HepG2 (cell line): ENCODE measurements around the gene KRTAP9-7. TPM values are rescaled to one million over a fixed set of nuclear protein-coding genes. Genes with fewer than 3 reads are reported as not detected.

Experiments
- ATAC-seq: fragments of 200-7000 bp; cut with Tn5 transposase; 3 replicates; pipeline ENCODE4 v1.9.1; 2020; ENCODE audit warnings: mild to moderate bottlenecking, moderate library complexity
- BruUV-seq: library from RNA; stranded (reverse); fragments of 400-500 nt; replicated peaks from 2 replicates; lab custom pipeline; 2021; lab: Mats Ljungman, UMichigan
- CTCF ChIA-PET: fragments of 300-600 bp; formaldehyde crosslinking; extraction: SDS; loops from one replicate; lab custom pipeline; 2021; ENCODE audit warnings: low total read pairs, inconsistent platforms, low intra/inter-chr PET ratio; lab: Yijun Ruan, JAX
- POLR2A ChIA-PET: fragments of 350-600 bp; sonication (Branson Sonifier 250); formaldehyde crosslinking; loops from one replicate; lab custom pipeline; 2020; ENCODE audit warnings: antibody characterized with exemption, inconsistent platforms; lab: Yijun Ruan, JAX
- DNase-seq: peaks from one replicate; pipeline ENCODE4 v3.0.0-alpha.2; 2015; ENCODE audit warnings: low spot score
- FAIRE-seq: peaks from 3 replicates; lab custom pipeline; 2011; peaks lifted over from hg19 to GRCh38; lab: Jason Lieb, UNC
- H2AFZ ChIP-seq: one replicate; pipeline ENCODE4 v1.6.1; 2011; ENCODE audit warnings: low read length, inconsistent platforms
- H3K27ac ChIP-seq: fragments of 300-600 bp; 3 replicates; pipeline ENCODE4 v1.8.0; 2011; ENCODE audit warnings: mixed run types, mild to moderate bottlenecking, mixed read lengths, low read length, inconsistent platforms; ENCODE audit not compliant: insufficient read depth; ENCODE audit errors: extremely low read length
- H3K27me3 ChIP-seq, 2 experiments: fragments of 200-600 bp in 1 of 2; 2 replicates in 1 of 2; 3 replicates in 1 of 2; pipeline versions ENCODE4 v1.6.0 to v1.8.0; 2011; ENCODE audit warnings: low read length in 2 of 2, mild to moderate bottlenecking in 2 of 2, moderate library complexity in 2 of 2, inconsistent platforms in 1 of 2; ENCODE audit not compliant: insufficient read depth in 2 of 2, control insufficient read depth in 1 of 2
- H3K36me3 ChIP-seq, 2 experiments: fragments of 200-600 bp in 1 of 2; replicated peaks in 1 of 2; 2 replicates in 1 of 2; 3 replicates in 1 of 2; pipeline versions ENCODE4 v1.5.1 to v1.8.0; 2011; ENCODE audit warnings: low read length in 2 of 2, inconsistent platforms in 1 of 2; ENCODE audit not compliant: insufficient read depth in 2 of 2, control insufficient read depth in 1 of 2
- H3K4me1 ChIP-seq: 2 replicates; pipeline ENCODE4 v1.5.1; 2012; ENCODE audit warnings: low read length, inconsistent platforms; ENCODE audit not compliant: insufficient read depth
- H3K4me2 ChIP-seq: 2 replicates; pipeline ENCODE4 v1.6.0; 2011; ENCODE audit warnings: low read depth, low read length, inconsistent platforms
- H3K4me3 ChIP-seq, 3 experiments: fragments of 200-600 bp in 1 of 3; sonication (generic), shearing (Covaris generic) in 1 of 3; replicated peaks in 1 of 3; 2 replicates each; pipeline ENCODE4 v1.5.1; 2011 to 2016; ENCODE audit warnings: low read length in 3 of 3, inconsistent platforms in 2 of 3, low read depth in 2 of 3, mild to moderate bottlenecking in 2 of 3, control low read depth in 1 of 3, mixed read lengths in 1 of 3; ENCODE audit not compliant: insufficient read depth in 1 of 3
- H3K79me2 ChIP-seq: one replicate; pipeline ENCODE4 v1.6.1; 2011; ENCODE audit warnings: low read length, inconsistent platforms; ENCODE audit not compliant: insufficient read depth
- H3K9ac ChIP-seq: 2 replicates; pipeline ENCODE4 v1.6.0; 2011; ENCODE audit warnings: mild to moderate bottlenecking, low read depth, low read length, inconsistent platforms; ENCODE audit not compliant: insufficient read depth
- H3K9me3 ChIP-seq: 2 replicates; pipeline ENCODE4 v1.5.1; 2012; ENCODE audit warnings: mild to moderate bottlenecking, low read length
- H4K20me1 ChIP-seq: 2 replicates; pipeline ENCODE4 v1.6.0; 2011; ENCODE audit warnings: inconsistent platforms, mild to moderate bottlenecking, low read length, moderate library complexity; ENCODE audit not compliant: insufficient read depth
- ASH2L ChIP-seq: fragments of 300-600, 200-600 bp; sonication (generic); IDR thresholded peaks from 2 replicates; pipeline ENCODE4 v1.7.0; 2017; ENCODE audit warnings: low read depth, mild to moderate bottlenecking, moderate library complexity, mixed read lengths, low read length; ENCODE audit not compliant: insufficient read length
- ATRX ChIP-seq: sonication (generic); formaldehyde crosslinking; IDR thresholded peaks from 2 replicates; pipeline ENCODE4 v1.4.0; 2020; ENCODE audit warnings: missing genetic modification reagents, borderline replicate concordance
- ELF4 ChIP-seq: sonication (generic); formaldehyde crosslinking; IDR thresholded peaks from 2 replicates; pipeline ENCODE4 v1.5.0; 2020; ENCODE audit warnings: missing genetic modification reagents, mild to moderate bottlenecking, moderate library complexity, borderline replicate concordance
- FOXK1 ChIP-seq: sonication (generic); formaldehyde crosslinking; IDR thresholded peaks from 2 replicates; pipeline ENCODE4 v1.4.0; 2020; ENCODE audit warnings: low read depth, missing genetic modification reagents, borderline replicate concordance
- GRHL1 ChIP-seq: sonication (generic); formaldehyde crosslinking; conservative IDR thresholded peaks from 2 replicates; pipeline ENCODE4 v1.8.0; 2022; ENCODE audit warnings: missing genetic modification reagents
- IKZF5 ChIP-seq: IDR thresholded peaks from 2 replicates; pipeline ENCODE4 v1.6.1; 2018; ENCODE audit warnings: missing genetic modification reagents, mild to moderate bottlenecking, missing compliant biosample characterization
- KMT2B ChIP-seq: IDR thresholded peaks from 2 replicates; pipeline ENCODE4 v1.6.1; 2016; ENCODE audit warnings: missing genetic modification reagents, missing compliant biosample characterization
- ZBED4 ChIP-seq: sonication (generic); formaldehyde crosslinking; IDR thresholded peaks from 2 replicates; pipeline ENCODE4 v1.4.0; 2020; ENCODE audit warnings: missing genetic modification reagents, borderline replicate concordance
- ZBTB1 ChIP-seq: sonication (generic); formaldehyde crosslinking; IDR thresholded peaks from 2 replicates; pipeline ENCODE4 v1.4.0; 2020; ENCODE audit warnings: missing genetic modification reagents, borderline replicate concordance
- ZNF207 ChIP-seq: fragments of 450-650 bp; IDR thresholded peaks from 2 replicates; pipeline ENCODE4 v1.6.1; 2016; ENCODE audit warnings: antibody characterized with exemption, borderline replicate concordance
- ZNF468 ChIP-seq: sonication (generic); formaldehyde crosslinking; IDR thresholded peaks from 2 replicates; pipeline ENCODE4 v1.8.0; 2022; ENCODE audit warnings: mild to moderate bottlenecking, moderate library complexity, missing genetic modification reagents
- ZNF556 ChIP-seq: sonication (generic); formaldehyde crosslinking; IDR thresholded peaks from 2 replicates; pipeline ENCODE4 v1.4.0; 2020; ENCODE audit warnings: mild to moderate bottlenecking, missing genetic modification reagents, borderline replicate concordance
- ZNF784 ChIP-seq: sonication (generic); formaldehyde crosslinking; IDR thresholded peaks from 2 replicates; pipeline ENCODE4 v1.5.1; 2020; ENCODE audit warnings: missing genetic modification reagents, mild to moderate bottlenecking, borderline replicate concordance
- ZNF790 ChIP-seq: sonication (generic); formaldehyde crosslinking; IDR thresholded peaks from 2 replicates; pipeline ENCODE4 v1.8.0; 2022; ENCODE audit warnings: missing genetic modification reagents, mild to moderate bottlenecking, borderline replicate concordance
- ZNF816 ChIP-seq: sonication (generic); formaldehyde crosslinking; IDR thresholded peaks from 2 replicates; pipeline ENCODE4 v1.8.0; 2022; ENCODE audit warnings: missing genetic modification reagents, mild to moderate bottlenecking, borderline replicate concordance
- WGBS: methylation state at CpG from one replicate; pipeline ENCODE4 v1.1.6; 2017; ENCODE audit warnings: low lambda C conversion rate; 5-methylcytosine and 5-hydroxymethylcytosine counted together
- in situ Hi-C: cut with HindIII; loops from 2 replicates; pipeline ENCODE4 v1.10.0; 2017; ENCODE audit warnings: low pct_unique_long_range_greater_than_20kb; ENCODE audit not compliant: extremely low pct_ligation_motif_present
- intact Hi-C: fragments of 100-400 bp; cut with micrococcal nuclease; formaldehyde crosslinking; loops from one replicate; pipeline ENCODE4 v1.10.0; 2022; ENCODE audit not compliant: unreplicated experiment
- polyA plus RNA-seq, 8 experiments: library from polyadenylated mRNA; depleted of rRNA in 3 of 8; stranded (reverse) in 7 of 8; unstranded in 1 of 8; fragments of >200 nt; fragmentation: Illumina TruSeq in 4 of 8; extraction: Trizol in 4 of 8; gene quantifications; 2 replicates each; pipeline versions ENCODE4 v1.2.1 to v1.2.3, GENCODE V29; 2011 to 2016; ENCODE audit warnings: low read depth in 4 of 8, missing spikeins in 1 of 8, mixed read lengths in 1 of 8; ENCODE audit not compliant: insufficient read depth in 1 of 8
- total RNA-seq, 5 experiments: library from RNA; depleted of rRNA; stranded (reverse); fragments of >200 nt; fragmentation: Illumina TruSeq; extraction: Trizol; gene quantifications; 2 replicates each; pipeline ENCODE4 v1.2.3, GENCODE V29; 2016; ENCODE audit warnings: low read depth in 1 of 5

Gene KRTAP9-7
- total and polyA plus RNA-seq, 2 of the 13 experiments (the other 11 are each of a cell fraction or from before 2014, with no cell fraction given): not detected

GRCh38 chr17:41264599-41264998 lies 10.9 kb upstream of the KRTAP9-7 start:
- ChIA-PET CTCF (no interaction called here), POLR2A (no interaction called here)
- no peaks in the 10 kb centered on the region for H4K20me1 ChIP-seq
- H3K4me1 ChIP-seq: no peaks in the 10 kb centered on the region
- ATAC-seq (no peak), DNase-seq (no peak), FAIRE-seq (no peak)
- H3K4me3 ChIP-seq: no peak overlapping the region
- no TSS peak for BruUV-seq
- H3K9ac ChIP-seq: no peak overlapping the region
- in situ Hi-C loops (no loop called here), intact Hi-C loops (no loop called here)
- no peak for TF ChIP-seq ZBTB1 (CRISPR knock-in tag)
- TF ChIP-seq ZNF816 (CRISPR knock-in tag): no peak
- no peak for TF ChIP-seq ZNF468
- no peak for TF ChIP-seq ZNF556 (CRISPR knock-in tag)
- no peak for TF ChIP-seq ZNF207
- no peak for TF ChIP-seq ATRX (CRISPR knock-in tag)
- TF ChIP-seq IKZF5 (CRISPR knock-in tag): no peak
- TF ChIP-seq ZBED4 (CRISPR knock-in tag): no peak
- no peak for TF ChIP-seq FOXK1 (CRISPR knock-in tag)
- no peak for TF ChIP-seq KMT2B (CRISPR knock-in tag)
- TF ChIP-seq ASH2L: no peak
- TF ChIP-seq ELF4: no peak
- TF ChIP-seq ZNF790 (CRISPR knock-in tag): no peak
- no peak for TF ChIP-seq GRHL1
- TF ChIP-seq ZNF784 (CRISPR knock-in tag): no peak
- H3K36me3 ChIP-seq: no peaks in the 10 kb centered on the region
- no peaks in the 10 kb centered on the region; a peak in 1 of 5 replicates for H3K27me3 ChIP-seq
- no peak overlapping the region for H2AFZ ChIP-seq
- H3K27ac ChIP-seq: no peak overlapping the region
- H3K4me2 ChIP-seq: no peak overlapping the region
- no peaks in the 10 kb centered on the region for H3K9me3 ChIP-seq
- 24% methylated on average over 3 of the region's 3 CpGs for WGBS
- no peaks in the 10 kb centered on the region for H3K79me2 ChIP-seq
